Measurements from ENCODE around the gene FABP1.

Gene FABP1

GRCh38 chr2:88167740-88168139 is 39.9 kb upstream of the FABP1 start:
- TF ChIP-seq CTCF (IDR thresholded peaks at IDR 0.05; ENCODE audit: extremely low read depth, missing control alignments): no peak

GRCh38 chr2:88165332-88166003 is 37.6 kb upstream of the FABP1 start:
- TF ChIP-seq CTCF (IDR thresholded peaks at IDR 0.05; ENCODE audit: extremely low read depth, missing control alignments): no peak
- no peak for DNase-seq (ENCODE audit: low spot score)

More at GRCh38 chr2:88167740-88168139, 39.9 kb upstream of the FABP1 start:
- no peak for DNase-seq (ENCODE audit: low spot score)

GRCh38 chr2:88161446-88162244 is 33.8 kb upstream of the FABP1 start:
- no peak for TF ChIP-seq CTCF (IDR thresholded peaks at IDR 0.05; ENCODE audit: extremely low read depth, missing control alignments)
- DNase-seq (ENCODE audit: low spot score): no peak

- TF ChIP-seq CTCF (IDR thresholded peaks at IDR 0.05; ENCODE audit: extremely low read depth, missing control alignments): no peak
- no peak for DNase-seq (ENCODE audit: low spot score)
Measured at GRCh38 chr2:88160517-88160916, 32.7 kb upstream of the FABP1 start.

- peak; percentile 66 for TF ChIP-seq CTCF (IDR thresholded peaks at IDR 0.05; ENCODE audit: extremely low read depth, missing control alignments)
- peak; percentile 63 for DNase-seq (ENCODE audit: low spot score)
Measured at GRCh38 chr2:88159955-88160415, 32.1 kb upstream of the FABP1 start.

GRCh38 chr2:88159481-88159880 is 31.6 kb upstream of the FABP1 start:
- no peak for TF ChIP-seq CTCF (IDR thresholded peaks at IDR 0.05; ENCODE audit: extremely low read depth, missing control alignments)
- no peak for DNase-seq (ENCODE audit: low spot score)

GRCh38 chr2:88148929-88149438 is 21.1 kb upstream of the FABP1 start:
- TF ChIP-seq CTCF (IDR thresholded peaks at IDR 0.05; ENCODE audit: extremely low read depth, missing control alignments): no peak
- DNase-seq (ENCODE audit: low spot score): no peak
